GM18858 (cell line): Measurements from ENCODE around the gene RFXANK.
"Not testable (repeated sequence)": the region's sequence is repeated elsewhere in the genome, so short reads cannot be mapped to it uniquely, and the experiment has no call there.

Experiments used
- ATAC-seq: cut with Tn5 transposase; IDR thresholded peaks from one replicate; pipeline ENCODE4 v1.9.1; 2021; ENCODE audit not compliant: unreplicated experiment

RFXANK gene

GRCh38 chr19:19192078-19192882, at the start of gene RFXANK, which contains the start of gene BORCS8:
RFXANK (plus strand) TSS chr19:19192258; CDS start chr19:19193947, 1,689 bp downstream.
BORCS8 (minus strand) TSS chr19:19192152; CDS start chr19:19192117, 35 bp downstream.
- ATAC-seq, result peak; percentile 80

- no peak for ATAC-seq
These were observed 49.7 kb upstream of the RFXANK start for GRCh38 chr19:19142347-19142746.

- ATAC-seq, result no peak
These were observed 46.8 kb upstream of the RFXANK start for GRCh38 chr19:19145281-19145680.

- ATAC-seq, result no peak
These were observed 46.1 kb upstream of the RFXANK start for GRCh38 chr19:19145684-19146608.

GRCh38 chr19:19146865-19147264, 45.2 kb upstream of the RFXANK start:
- ATAC-seq, result no peak

GRCh38 chr19:19147344-19147743, 44.7 kb upstream of the RFXANK start:
- ATAC-seq, result no peak

GRCh38 chr19:19148504-19148903, 43.6 kb upstream of the RFXANK start:
- not testable (repeated sequence) for ATAC-seq

- ATAC-seq, result no peak
These were observed 42.6 kb upstream of the RFXANK start for GRCh38 chr19:19149435-19149834.

GRCh38 chr19:19151418-19151817, 40.6 kb upstream of the RFXANK start:
- no peak for ATAC-seq

- ATAC-seq, result no peak
These were observed 39.2 kb upstream of the RFXANK start for GRCh38 chr19:19152668-19153384.

GRCh38 chr19:19154768-19155494, 37.1 kb upstream of the RFXANK start:
- ATAC-seq, result no peak

GRCh38 chr19:19155495-19156219, 36.4 kb upstream of the RFXANK start:
- ATAC-seq, result peak; percentile 58

- ATAC-seq, result no peak
These were observed 34.2 kb upstream of the RFXANK start for GRCh38 chr19:19157808-19158207.

- ATAC-seq, result no peak
These were observed 32.5 kb upstream of the RFXANK start for GRCh38 chr19:19159534-19159933.

- no peak for ATAC-seq
These were observed 31.5 kb upstream of the RFXANK start for GRCh38 chr19:19160461-19161035.

- ATAC-seq, result no peak
These were observed 29.6 kb upstream of the RFXANK start for GRCh38 chr19:19162495-19162894.

GRCh38 chr19:19165396-19165795, 26.7 kb upstream of the RFXANK start:
- ATAC-seq, result no peak

- ATAC-seq, result no peak
These were observed 24.4 kb upstream of the RFXANK start for GRCh38 chr19:19167612-19168011.
